Activated CD4-positive, CD25-positive, alpha-beta regulatory T cell treated with anti-CD3 and anti-CD28 coated beads, Interleukin-2, amount 50 U/mL, for 24 hours (primary cell): ENCODE data around the gene MSI2.

Source experiments
- ATAC-seq, 2 donors: fragments of 150-1000 bp; cut with Tn5 transposase; one replicate each; pipeline ENCODE4 v1.10.0; 2021; ENCODE audit warnings: mild to moderate bottlenecking in 1 of 2, moderate library complexity in 1 of 2

MSI2 gene

GRCh38 chr17:57706761-57707160, 450.4 kb downstream of the MSI2 start:
- ATAC-seq, result no peak

- no peak for ATAC-seq
These were observed 451.6 kb downstream of the MSI2 start for GRCh38 chr17:57707892-57708291.

GRCh38 chr17:57708410-57708809, 452.1 kb downstream of the MSI2 start:
- no peak for ATAC-seq

- ATAC-seq, result no peak
These were observed 456.8 kb downstream of the MSI2 start for GRCh38 chr17:57713140-57713539.

- ATAC-seq, result no peak
These were observed 458.4 kb downstream of the MSI2 start for GRCh38 chr17:57714665-57715180.

GRCh38 chr17:57715981-57716380, 459.7 kb downstream of the MSI2 start:
- ATAC-seq, result no peak

GRCh38 chr17:57718878-57719277, 462.6 kb downstream of the MSI2 start:
- ATAC-seq, result no peak

- no peak for ATAC-seq
These were observed 464.2 kb downstream of the MSI2 start for GRCh38 chr17:57720386-57721035.

GRCh38 chr17:57721967-57722703, 465.8 kb downstream of the MSI2 start:
- no peak for ATAC-seq

- no peak for ATAC-seq
These were observed 466.4 kb downstream of the MSI2 start for GRCh38 chr17:57722704-57723043.

GRCh38 chr17:57723427-57724025, 467.2 kb downstream of the MSI2 start:
- no peak for ATAC-seq

- ATAC-seq, result no peak
These were observed 467.9 kb downstream of the MSI2 start for GRCh38 chr17:57724026-57724728.

GRCh38 chr17:57724729-57725125, 468.4 kb downstream of the MSI2 start:
- no peak for ATAC-seq

GRCh38 chr17:57726213-57726790, 470.0 kb downstream of the MSI2 start:
- no peak for ATAC-seq

- ATAC-seq, result no peak
These were observed 470.5 kb downstream of the MSI2 start for GRCh38 chr17:57726838-57727237.

- no peak for ATAC-seq
These were observed 471.4 kb downstream of the MSI2 start for GRCh38 chr17:57727630-57728175.

- ATAC-seq, result no peak
These were observed 473.8 kb downstream of the MSI2 start for GRCh38 chr17:57730026-57730701.

- ATAC-seq, result no peak
These were observed 475.7 kb downstream of the MSI2 start for GRCh38 chr17:57732062-57732461.

- ATAC-seq, result no peak
These were observed 476.8 kb downstream of the MSI2 start for GRCh38 chr17:57733085-57733484.
